Cortex of kidney (tissue), 1 donor: ENCODE results near the gene ZSCAN31.
"Not testable (repeated sequence)": the region's sequence is repeated elsewhere in the genome, so short reads cannot be mapped to it uniquely, and the experiment has no call there.

Source experiments
- DNase-seq: peaks from one replicate; lab custom pipeline; 2025; lab: John Stamatoyannopoulos, UW

ZSCAN31 gene

GRCh38 chr6:28335564-28336283 lies at the start of gene ZSCAN31:
Gene ZSCAN31 (minus strand): TSS chr6:28336148. CDS start chr6:28329683, 6,465 bp downstream.
- DNase-seq: no peak

GRCh38 chr6:28384143-28384533 lies 48.2 kb upstream of the ZSCAN31 start:
- DNase-seq: no peak

- DNase-seq: no peak
Measured at GRCh38 chr6:28383235-28384142, 47.5 kb upstream of the ZSCAN31 start.

GRCh38 chr6:28380381-28380780 lies 44.4 kb upstream of the ZSCAN31 start:
- no peak for DNase-seq

GRCh38 chr6:28378644-28379043 lies 42.7 kb upstream of the ZSCAN31 start:
- no peak for DNase-seq

- no peak for DNase-seq
Measured at GRCh38 chr6:28377879-28378278, 41.9 kb upstream of the ZSCAN31 start.

- DNase-seq: no peak
Measured at GRCh38 chr6:28373925-28374324, 38.0 kb upstream of the ZSCAN31 start.

GRCh38 chr6:28371706-28372451 lies 35.9 kb upstream of the ZSCAN31 start:
- DNase-seq: no peak

GRCh38 chr6:28371280-28371679 lies 35.3 kb upstream of the ZSCAN31 start:
- no peak for DNase-seq

- no peak for DNase-seq
Measured at GRCh38 chr6:28370440-28370839, 34.5 kb upstream of the ZSCAN31 start.

- no peak for DNase-seq
Measured at GRCh38 chr6:28369463-28369862, 33.5 kb upstream of the ZSCAN31 start.

GRCh38 chr6:28368522-28368921 lies 32.6 kb upstream of the ZSCAN31 start:
- no peak for DNase-seq

GRCh38 chr6:28365590-28365989 lies 29.6 kb upstream of the ZSCAN31 start:
- not testable (repeated sequence) for DNase-seq

- no peak for DNase-seq
Measured at GRCh38 chr6:28360961-28361360, 25.0 kb upstream of the ZSCAN31 start.

- DNase-seq: not testable (repeated sequence)
Measured at GRCh38 chr6:28359562-28359961, 23.6 kb upstream of the ZSCAN31 start.

- DNase-seq: no peak
Measured at GRCh38 chr6:28357036-28357435, 21.1 kb upstream of the ZSCAN31 start.

GRCh38 chr6:28356666-28357020 lies 20.7 kb upstream of the ZSCAN31 start:
- no peak for DNase-seq

GRCh38 chr6:28355743-28356665 lies 20.1 kb upstream of the ZSCAN31 start:
- DNase-seq: no peak

GRCh38 chr6:28354688-28355554 lies 19.0 kb upstream of the ZSCAN31 start:
- DNase-seq: no peak

- DNase-seq: no peak
Measured at GRCh38 chr6:28353981-28354676, 18.2 kb upstream of the ZSCAN31 start.
